ENCODE measurements around the gene ELMO1. TPM values are rescaled to one million over a fixed set of nuclear protein-coding genes. Genes with fewer than 3 reads are reported as not detected.

Gene ELMO1
- total RNA-seq, 1 experiment from 2014 or later = 0.45 TPM

DNA sequence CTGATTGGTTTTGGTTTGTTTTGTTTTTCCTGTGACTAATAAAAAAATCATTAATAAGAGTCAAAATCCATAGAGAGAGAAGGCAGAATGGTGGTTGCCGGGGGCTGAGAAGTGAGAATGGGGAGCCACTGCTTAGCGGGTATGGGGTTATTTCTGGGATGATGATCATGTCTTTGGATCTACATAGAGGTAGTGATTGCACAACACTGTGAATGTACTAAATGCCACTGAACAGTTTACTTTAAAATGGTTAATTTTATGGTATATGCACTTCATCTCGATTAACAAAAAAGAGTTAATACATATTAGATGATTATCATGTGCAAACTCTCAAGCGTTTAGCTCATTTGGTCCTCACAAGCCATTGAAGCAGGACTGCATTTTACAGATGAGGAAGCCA, 342.9 kb downstream of the ELMO1 start:
- in situ Hi-C loops (cut with HindIII; ENCODE audit: low pct_unique_long_range_greater_than_20kb, low sequenced_read_pairs) = no loop called here
- DNase-seq (ENCODE audit: low read depth, low spot score) = no peak

- in situ Hi-C loops (cut with HindIII; ENCODE audit: low pct_unique_long_range_greater_than_20kb, low sequenced_read_pairs) = no loop called here
- no peak for DNase-seq (ENCODE audit: low read depth, low spot score)
Observed at GRCh38 chr7:37104822-37105518, 343.7 kb downstream of the ELMO1 start.

- in situ Hi-C loops (cut with HindIII; ENCODE audit: low pct_unique_long_range_greater_than_20kb, low sequenced_read_pairs) = no loop called here
- DNase-seq (ENCODE audit: low read depth, low spot score) = no peak
Observed at GRCh38 chr7:37102518-37103137, 346.0 kb downstream of the ELMO1 start.

- no peak for DNase-seq (ENCODE audit: low read depth, low spot score)
- in situ Hi-C loops (cut with HindIII; ENCODE audit: low pct_unique_long_range_greater_than_20kb, low sequenced_read_pairs) = no loop called here
Observed at GRCh38 chr7:37100735-37101331, 347.8 kb downstream of the ELMO1 start.

- DNase-seq (ENCODE audit: low read depth, low spot score) = no peak
- in situ Hi-C loops (cut with HindIII; ENCODE audit: low pct_unique_long_range_greater_than_20kb, low sequenced_read_pairs) = no loop called here
Observed at GRCh38 chr7:37098762-37099161, 349.9 kb downstream of the ELMO1 start.

- DNase-seq (ENCODE audit: low read depth, low spot score) = no peak
- in situ Hi-C loops (cut with HindIII; ENCODE audit: low pct_unique_long_range_greater_than_20kb, low sequenced_read_pairs) = no loop called here
Observed at GRCh38 chr7:37097983-37098382, 350.7 kb downstream of the ELMO1 start.

DNA sequence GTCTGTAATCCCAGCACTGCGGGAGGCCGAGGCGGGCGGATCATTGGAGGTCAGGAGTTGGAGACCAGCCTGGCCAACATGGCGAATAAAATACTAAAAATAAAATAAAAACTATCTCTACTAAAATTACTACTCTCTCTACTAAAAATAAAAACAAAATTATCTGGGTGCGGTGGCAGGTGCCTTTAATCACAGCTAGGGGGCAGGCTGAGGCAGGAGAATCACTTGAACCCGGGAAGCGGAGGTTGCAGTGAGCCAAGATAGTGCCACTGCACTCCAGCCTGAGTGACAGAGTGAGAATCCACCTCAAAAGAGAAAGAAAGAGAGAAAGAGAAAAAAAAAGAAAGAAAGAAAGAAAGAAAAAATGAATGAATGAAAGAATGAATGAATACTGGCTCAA, 351.4 kb downstream of the ELMO1 start:
- in situ Hi-C loops (cut with HindIII; ENCODE audit: low pct_unique_long_range_greater_than_20kb, low sequenced_read_pairs) = no loop called here
- no peak for DNase-seq (ENCODE audit: low read depth, low spot score)

GRCh38 chr7:37096341-37096740, 352.3 kb downstream of the ELMO1 start:
- no peak for DNase-seq (ENCODE audit: low read depth, low spot score)
- in situ Hi-C loops (cut with HindIII; ENCODE audit: low pct_unique_long_range_greater_than_20kb, low sequenced_read_pairs) = no loop called here

DNA sequence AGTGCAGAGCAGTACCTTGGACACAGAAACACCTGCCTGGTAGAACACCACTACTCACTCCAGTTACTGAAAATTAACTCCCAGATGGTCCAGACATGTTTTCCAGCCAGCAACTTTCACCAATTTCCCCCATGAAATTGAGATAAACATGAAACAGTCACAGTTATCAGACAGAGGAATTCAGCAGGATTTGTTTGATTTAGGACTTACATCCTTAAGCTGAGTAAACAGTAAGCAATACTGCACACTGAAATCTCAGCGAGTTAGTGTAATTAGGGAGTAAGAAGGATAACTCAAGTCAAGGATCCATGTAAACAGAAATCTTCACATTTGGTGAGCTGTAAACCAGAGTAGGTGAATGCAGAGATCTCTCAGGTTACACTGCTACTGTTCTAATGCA, 353.5 kb downstream of the ELMO1 start:
- in situ Hi-C loops (cut with HindIII; ENCODE audit: low pct_unique_long_range_greater_than_20kb, low sequenced_read_pairs) = no loop called here
- no peak for DNase-seq (ENCODE audit: low read depth, low spot score)

- in situ Hi-C loops (cut with HindIII; ENCODE audit: low pct_unique_long_range_greater_than_20kb, low sequenced_read_pairs) = no loop called here
- DNase-seq (ENCODE audit: low read depth, low spot score) = no peak
Observed at GRCh38 chr7:37093257-37093656, 355.4 kb downstream of the ELMO1 start.

- no peak for DNase-seq (ENCODE audit: low read depth, low spot score)
- in situ Hi-C loops (cut with HindIII; ENCODE audit: low pct_unique_long_range_greater_than_20kb, low sequenced_read_pairs) = no loop called here
Observed at GRCh38 chr7:37092548-37092947, 356.1 kb downstream of the ELMO1 start.

DNA sequence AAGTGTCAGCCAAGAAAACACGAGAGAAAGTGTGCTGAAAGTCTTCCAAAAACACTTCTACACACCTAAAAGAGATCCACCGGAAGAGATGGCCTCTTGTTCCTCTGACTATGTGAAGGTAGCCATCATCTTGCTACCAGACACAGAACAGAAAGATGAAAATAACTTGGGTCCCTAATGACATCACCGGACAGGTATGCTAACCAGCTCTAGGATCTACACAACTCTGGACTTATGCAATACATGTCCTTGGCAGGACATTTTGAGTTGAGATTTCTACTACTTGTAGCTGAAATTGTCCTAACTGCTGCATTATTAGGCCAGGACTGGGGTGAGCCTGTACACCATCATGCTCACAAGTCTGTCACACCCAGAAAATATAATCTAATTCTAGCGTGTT, 358.7 kb downstream of the ELMO1 start:
- DNase-seq (ENCODE audit: low read depth, low spot score) = no peak
- in situ Hi-C loops (cut with HindIII; ENCODE audit: low pct_unique_long_range_greater_than_20kb, low sequenced_read_pairs) = no loop called here

- no peak for DNase-seq (ENCODE audit: low read depth, low spot score)
- in situ Hi-C loops (cut with HindIII; ENCODE audit: low pct_unique_long_range_greater_than_20kb, low sequenced_read_pairs) = no loop called here
Observed at GRCh38 chr7:37085600-37085999, 363.1 kb downstream of the ELMO1 start.

DNA sequence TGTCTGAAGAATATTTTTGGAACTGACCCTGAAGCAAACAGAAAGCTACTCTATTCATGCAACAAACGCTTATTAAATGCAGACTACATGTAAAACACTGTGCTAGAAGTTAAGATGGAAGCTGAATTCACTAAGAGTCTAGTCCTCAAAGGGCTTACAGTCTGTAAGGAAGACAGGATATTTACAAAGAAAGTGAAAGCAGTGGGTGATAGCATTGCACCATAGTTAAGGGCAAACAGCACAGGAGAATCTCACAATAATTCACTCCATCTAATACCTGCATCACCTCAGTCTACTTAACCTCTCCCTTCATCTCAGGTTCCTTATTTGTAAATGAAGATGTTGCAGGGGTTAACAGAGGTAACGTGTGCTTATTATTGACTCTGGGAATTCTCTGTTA, 364.4 kb downstream of the ELMO1 start:
- in situ Hi-C loops (cut with HindIII; ENCODE audit: low pct_unique_long_range_greater_than_20kb, low sequenced_read_pairs) = no loop called here
- no peak for DNase-seq (ENCODE audit: low read depth, low spot score)

DNA sequence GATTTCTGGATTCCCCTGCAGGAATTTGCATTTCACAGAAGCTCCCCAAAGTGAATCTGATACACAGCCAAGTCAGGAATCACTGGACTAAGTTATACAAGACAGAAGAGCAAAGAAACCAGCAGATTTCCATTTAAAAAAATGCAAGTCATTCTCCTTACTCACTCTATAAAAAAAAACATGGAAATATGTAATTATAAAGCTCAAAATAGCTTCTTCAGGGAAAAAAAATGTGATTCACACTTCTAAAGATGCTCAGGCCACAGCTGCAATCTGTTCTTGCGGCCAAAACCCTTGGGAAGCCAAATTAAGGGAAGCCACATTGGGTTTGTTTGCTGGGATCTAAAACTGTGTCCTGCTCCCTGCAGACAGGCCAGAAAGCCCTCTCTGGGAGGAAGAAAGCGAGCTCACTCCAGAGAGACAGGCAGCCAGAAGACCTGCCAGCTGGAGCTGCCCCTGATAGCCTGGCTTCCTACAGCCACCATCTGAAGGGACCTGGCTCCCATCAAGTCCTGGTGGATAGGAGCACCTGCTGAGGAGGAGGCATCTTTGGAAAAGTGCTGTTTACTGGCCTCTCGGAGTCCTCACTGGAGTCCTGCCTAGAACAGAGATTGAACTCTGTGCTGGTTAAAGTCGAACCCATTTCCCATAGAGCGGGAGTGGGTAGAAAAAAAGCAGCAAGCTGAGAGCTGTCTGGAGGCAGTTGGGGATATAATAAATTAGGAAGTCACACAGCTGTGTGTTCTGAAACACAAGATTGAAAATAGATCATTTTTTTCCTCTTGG, 365.2 kb downstream of the ELMO1 start:
- in situ Hi-C loops (cut with HindIII; ENCODE audit: low pct_unique_long_range_greater_than_20kb, low sequenced_read_pairs) = no loop called here
- DNase-seq (ENCODE audit: low read depth, low spot score) = no peak

GRCh38 chr7:37081436-37081835, 367.2 kb downstream of the ELMO1 start:
- in situ Hi-C loops (cut with HindIII; ENCODE audit: low pct_unique_long_range_greater_than_20kb, low sequenced_read_pairs) = no loop called here
- no peak for DNase-seq (ENCODE audit: low read depth, low spot score)

- in situ Hi-C loops (cut with HindIII; ENCODE audit: low pct_unique_long_range_greater_than_20kb, low sequenced_read_pairs) = no loop called here
Observed at GRCh38 chr7:37079420-37079819, 369.2 kb downstream of the ELMO1 start.

GRCh38 chr7:37076668-37077067, 372.0 kb downstream of the ELMO1 start:
- no peak for DNase-seq (ENCODE audit: low read depth, low spot score)
- in situ Hi-C loops (cut with HindIII; ENCODE audit: low pct_unique_long_range_greater_than_20kb, low sequenced_read_pairs) = no loop called here

More at GRCh38 chr7:37079420-37079819, 369.2 kb downstream of the ELMO1 start:
- DNase-seq (ENCODE audit: low read depth, low spot score) = no peak

Measured in SK-MEL-5 (cell line).